ENCODE data around the gene OR8S1.

DNA sequence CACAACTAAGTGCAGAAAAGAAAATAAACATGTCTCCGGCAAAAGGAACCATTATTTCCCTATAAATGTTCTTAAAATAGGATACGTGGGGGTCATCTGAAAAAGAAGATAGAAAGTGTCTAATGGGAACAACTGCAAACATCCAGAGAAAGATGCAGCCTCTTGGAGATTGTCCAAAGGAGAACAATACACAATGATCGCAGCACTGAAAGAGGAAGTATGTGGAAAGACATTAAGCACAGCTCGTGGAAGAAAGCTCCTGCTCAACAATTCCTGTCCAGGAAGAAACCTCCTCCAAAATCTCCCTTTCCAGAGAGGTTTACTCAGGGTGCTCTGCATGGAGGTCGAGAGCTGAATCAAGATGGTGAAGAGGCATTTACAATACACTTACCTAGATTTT is 46.9 kb downstream of the OR8S1 start:
- TF ChIP-seq, protein P1, sequence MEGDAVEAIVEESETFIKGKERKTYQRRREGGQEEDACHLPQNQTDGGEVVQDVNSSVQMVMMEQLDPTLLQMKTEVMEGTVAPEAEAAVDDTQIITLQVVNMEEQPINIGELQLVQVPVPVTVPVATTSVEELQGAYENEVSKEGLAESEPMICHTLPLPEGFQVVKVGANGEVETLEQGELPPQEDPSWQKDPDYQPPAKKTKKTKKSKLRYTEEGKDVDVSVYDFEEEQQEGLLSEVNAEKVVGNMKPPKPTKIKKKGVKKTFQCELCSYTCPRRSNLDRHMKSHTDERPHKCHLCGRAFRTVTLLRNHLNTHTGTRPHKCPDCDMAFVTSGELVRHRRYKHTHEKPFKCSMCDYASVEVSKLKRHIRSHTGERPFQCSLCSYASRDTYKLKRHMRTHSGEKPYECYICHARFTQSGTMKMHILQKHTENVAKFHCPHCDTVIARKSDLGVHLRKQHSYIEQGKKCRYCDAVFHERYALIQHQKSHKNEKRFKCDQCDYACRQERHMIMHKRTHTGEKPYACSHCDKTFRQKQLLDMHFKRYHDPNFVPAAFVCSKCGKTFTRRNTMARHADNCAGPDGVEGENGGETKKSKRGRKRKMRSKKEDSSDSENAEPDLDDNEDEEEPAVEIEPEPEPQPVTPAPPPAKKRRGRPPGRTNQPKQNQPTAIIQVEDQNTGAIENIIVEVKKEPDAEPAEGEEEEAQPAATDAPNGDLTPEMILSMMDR (IDR thresholded peaks at IDR 0.05): no peak
- TF ChIP-seq, protein P2, sequence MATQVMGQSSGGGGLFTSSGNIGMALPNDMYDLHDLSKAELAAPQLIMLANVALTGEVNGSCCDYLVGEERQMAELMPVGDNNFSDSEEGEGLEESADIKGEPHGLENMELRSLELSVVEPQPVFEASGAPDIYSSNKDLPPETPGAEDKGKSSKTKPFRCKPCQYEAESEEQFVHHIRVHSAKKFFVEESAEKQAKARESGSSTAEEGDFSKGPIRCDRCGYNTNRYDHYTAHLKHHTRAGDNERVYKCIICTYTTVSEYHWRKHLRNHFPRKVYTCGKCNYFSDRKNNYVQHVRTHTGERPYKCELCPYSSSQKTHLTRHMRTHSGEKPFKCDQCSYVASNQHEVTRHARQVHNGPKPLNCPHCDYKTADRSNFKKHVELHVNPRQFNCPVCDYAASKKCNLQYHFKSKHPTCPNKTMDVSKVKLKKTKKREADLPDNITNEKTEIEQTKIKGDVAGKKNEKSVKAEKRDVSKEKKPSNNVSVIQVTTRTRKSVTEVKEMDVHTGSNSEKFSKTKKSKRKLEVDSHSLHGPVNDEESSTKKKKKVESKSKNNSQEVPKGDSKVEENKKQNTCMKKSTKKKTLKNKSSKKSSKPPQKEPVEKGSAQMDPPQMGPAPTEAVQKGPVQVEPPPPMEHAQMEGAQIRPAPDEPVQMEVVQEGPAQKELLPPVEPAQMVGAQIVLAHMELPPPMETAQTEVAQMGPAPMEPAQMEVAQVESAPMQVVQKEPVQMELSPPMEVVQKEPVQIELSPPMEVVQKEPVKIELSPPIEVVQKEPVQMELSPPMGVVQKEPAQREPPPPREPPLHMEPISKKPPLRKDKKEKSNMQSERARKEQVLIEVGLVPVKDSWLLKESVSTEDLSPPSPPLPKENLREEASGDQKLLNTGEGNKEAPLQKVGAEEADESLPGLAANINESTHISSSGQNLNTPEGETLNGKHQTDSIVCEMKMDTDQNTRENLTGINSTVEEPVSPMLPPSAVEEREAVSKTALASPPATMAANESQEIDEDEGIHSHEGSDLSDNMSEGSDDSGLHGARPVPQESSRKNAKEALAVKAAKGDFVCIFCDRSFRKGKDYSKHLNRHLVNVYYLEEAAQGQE (IDR thresholded peaks at IDR 0.05; ENCODE audit: insufficient read depth in 1 of 2, low read depth in 2 of 2, low read length in 1 of 2): no peak
